CD4-positive, alpha-beta T cell treated with Interleukin-21 for 1 hour (primary cell): ENCODE measurements around the gene PAXIP1.
"Not testable (repeated sequence)": the region's sequence is repeated elsewhere in the genome, so short reads cannot be mapped to it uniquely, and the experiment has no call there.

Experiments used
- DNase-seq: peaks from one replicate; pipeline ENCODE4 v3.0.0-alpha.2; 2020

Gene PAXIP1

GRCh38 chr7:154942691-154943090 is 60.2 kb downstream of the PAXIP1 start:
- no peak for DNase-seq

- no peak for DNase-seq
Observed at GRCh38 chr7:154937837-154938236, 65.1 kb downstream of the PAXIP1 start.

- not testable (repeated sequence) for DNase-seq
Observed at GRCh38 chr7:154934353-154934952, 68.5 kb downstream of the PAXIP1 start.

- no peak for DNase-seq
Observed at GRCh38 chr7:154931906-154932305, 71.0 kb downstream of the PAXIP1 start.

GRCh38 chr7:154929006-154929726 is 73.8 kb downstream of the PAXIP1 start:
- DNase-seq = no peak

- peak; percentile 97 for DNase-seq
Observed at GRCh38 chr7:154928136-154929005, 74.6 kb downstream of the PAXIP1 start.

- DNase-seq = peak; percentile 82
Observed at GRCh38 chr7:154927624-154928125, 75.2 kb downstream of the PAXIP1 start.

GRCh38 chr7:154922472-154922871 is 80.5 kb downstream of the PAXIP1 start:
- not testable (repeated sequence) for DNase-seq

- DNase-seq = no peak
Observed at GRCh38 chr7:154919344-154920225, 83.3 kb downstream of the PAXIP1 start.

- no peak for DNase-seq
Observed at GRCh38 chr7:154918741-154919140, 84.2 kb downstream of the PAXIP1 start.

GRCh38 chr7:154918266-154918665 is 84.7 kb downstream of the PAXIP1 start:
- no peak for DNase-seq

GRCh38 chr7:154917808-154918160 is 85.1 kb downstream of the PAXIP1 start:
- no peak for DNase-seq

- no peak for DNase-seq
Observed at GRCh38 chr7:154916856-154917807, 85.8 kb downstream of the PAXIP1 start.

GRCh38 chr7:154916381-154916780 is 86.5 kb downstream of the PAXIP1 start:
- no peak for DNase-seq

GRCh38 chr7:154915600-154915999 is 87.3 kb downstream of the PAXIP1 start:
- DNase-seq = no peak

- DNase-seq = no peak
Observed at GRCh38 chr7:154914996-154915380, 87.9 kb downstream of the PAXIP1 start.

- DNase-seq = no peak
Observed at GRCh38 chr7:154914308-154914995, 88.5 kb downstream of the PAXIP1 start.

GRCh38 chr7:154913638-154914307 is 89.2 kb downstream of the PAXIP1 start:
- DNase-seq = peak; percentile 87

- DNase-seq = no peak
Observed at GRCh38 chr7:154912871-154913637, 89.9 kb downstream of the PAXIP1 start.
